Body of pancreas (tissue), 4 donors: ENCODE data around the gene CHCHD3. TPM values are rescaled to one million over a fixed set of nuclear protein-coding genes. Genes with fewer than 3 reads are reported as not detected.

Experiments
- ATAC-seq: fragments of 150-250 bp; one replicate; pipeline ENCODE4 v1.9.1; 2016
- DNase-seq, 4 donors: peaks; one replicate each; pipeline ENCODE4 v3.0.0-alpha.2; 2019
- H3K27ac ChIP-seq, 4 donors: fragments of 200-600 bp; sonication (generic); 1 replicate in 3 of 4; 2 replicates in 1 of 4; pipeline versions ENCODE4 v1.5.1 to v1.6.1; 2016 to 2019; ENCODE audit warnings: mild to moderate bottlenecking in 1 of 4, mixed read lengths in 1 of 4, moderate library complexity in 1 of 4
- H3K27me3 ChIP-seq, 2 donors: fragments of 200-600 bp; sonication (generic); one replicate each; pipeline ENCODE4 v1.6.0; 2016; ENCODE audit warnings: mild to moderate bottlenecking in 1 of 2
- H3K36me3 ChIP-seq, 2 donors: fragments of 200-600 bp; sonication (generic); replicated peaks in 1 of 2; 2 replicates each; pipeline ENCODE4 v1.5.1; 2016; ENCODE audit warnings: low read depth in 2 of 2; ENCODE audit not compliant: insufficient read depth in 1 of 2
- H3K4me1 ChIP-seq: fragments of 200-600 bp; sonication (generic); one replicate; pipeline ENCODE4 v1.6.0; 2016
- H3K4me3 ChIP-seq, 2 donors: fragments of 200-600 bp; sonication (generic); 1 replicate in 1 of 2; 2 replicates in 1 of 2; pipeline ENCODE4 v1.5.1; 2016 to 2019
- H3K9me3 ChIP-seq, 3 donors: fragments of 200-600 bp; sonication (generic); 1 replicate in 2 of 3; 2 replicates in 1 of 3; pipeline ENCODE4 v1.5.1; 2016
- POLR2A ChIP-seq, 3 donors: fragments of 450-650 bp; IDR thresholded peaks; one replicate each; pipeline ENCODE4 v1.6.1; 2016; ENCODE audit warnings: antibody characterized with exemption in 3 of 3, mild to moderate bottlenecking in 2 of 3
- WGBS, 2 donors: methylation state at CpG; one replicate each; pipeline ENCODE4 v1.1.5; 2017; 5-methylcytosine and 5-hydroxymethylcytosine counted together
- intact Hi-C: fragments of 100-400 bp; cut with DNase I; formaldehyde crosslinking; loops from one replicate; pipeline ENCODE4 v1.15.1; 2023
- total RNA-seq, 2 donors: library from RNA; depleted of rRNA; stranded (reverse); fragments of >200 nt; gene quantifications; one replicate each; pipeline ENCODE4 v1.1.0, GENCODE V29; 2016
- TF ChIP-seq, protein P1 (sequence below), 7 experiments: fragments of 450-650 bp in 4 of 7; fragments of 200-600 bp in 3 of 7; sonication (generic) in 3 of 7; IDR thresholded peaks; one replicate each; pipeline ENCODE4 v1.5.1; 2016 to 2019; ENCODE audit warnings: antibody characterized with exemption in 7 of 7

Gene CHCHD3
- total RNA-seq, 2 donors from 2014 or later: 24.4 to 32.6 TPM

DNA sequence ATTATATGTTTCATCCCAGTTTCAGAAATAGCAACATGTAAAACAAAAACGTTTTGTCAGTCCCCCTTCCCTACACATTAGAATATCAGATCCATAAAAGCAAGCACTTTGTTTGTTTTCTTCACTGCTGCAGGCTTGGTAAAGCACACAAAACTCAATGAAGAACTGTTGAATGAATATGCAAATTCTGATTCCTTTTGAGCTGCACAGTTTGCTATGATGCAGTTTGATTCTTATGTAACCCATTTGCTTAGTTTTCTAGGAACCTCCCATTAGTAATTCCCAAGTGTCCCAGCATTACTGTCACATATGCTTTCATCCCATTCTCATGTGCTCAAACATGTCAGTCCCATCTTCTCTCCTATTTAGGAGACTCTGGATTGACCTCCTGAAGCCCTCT, 26.1 kb upstream of the CHCHD3 start:
- H3K27me3 ChIP-seq: no peaks in the 10 kb centered on the region
- no peak for ATAC-seq
- intact Hi-C loops: no loop called here
- H3K4me3 ChIP-seq: no peak overlapping the region
- WGBS, 2 donors: 12 to 26% methylated on average over 1 of the region's 1 CpG
- H3K36me3 ChIP-seq: no peaks in the 10 kb centered on the region
- no peak overlapping the region for H3K27ac ChIP-seq
- DNase-seq: no peak
- no peaks in the 10 kb centered on the region for H3K9me3 ChIP-seq
- no peaks in the 10 kb centered on the region for H3K4me1 ChIP-seq
- TF ChIP-seq POLR2A (IDR thresholded peaks at IDR 0.05): no peak
- TF ChIP-seq, protein P1, sequence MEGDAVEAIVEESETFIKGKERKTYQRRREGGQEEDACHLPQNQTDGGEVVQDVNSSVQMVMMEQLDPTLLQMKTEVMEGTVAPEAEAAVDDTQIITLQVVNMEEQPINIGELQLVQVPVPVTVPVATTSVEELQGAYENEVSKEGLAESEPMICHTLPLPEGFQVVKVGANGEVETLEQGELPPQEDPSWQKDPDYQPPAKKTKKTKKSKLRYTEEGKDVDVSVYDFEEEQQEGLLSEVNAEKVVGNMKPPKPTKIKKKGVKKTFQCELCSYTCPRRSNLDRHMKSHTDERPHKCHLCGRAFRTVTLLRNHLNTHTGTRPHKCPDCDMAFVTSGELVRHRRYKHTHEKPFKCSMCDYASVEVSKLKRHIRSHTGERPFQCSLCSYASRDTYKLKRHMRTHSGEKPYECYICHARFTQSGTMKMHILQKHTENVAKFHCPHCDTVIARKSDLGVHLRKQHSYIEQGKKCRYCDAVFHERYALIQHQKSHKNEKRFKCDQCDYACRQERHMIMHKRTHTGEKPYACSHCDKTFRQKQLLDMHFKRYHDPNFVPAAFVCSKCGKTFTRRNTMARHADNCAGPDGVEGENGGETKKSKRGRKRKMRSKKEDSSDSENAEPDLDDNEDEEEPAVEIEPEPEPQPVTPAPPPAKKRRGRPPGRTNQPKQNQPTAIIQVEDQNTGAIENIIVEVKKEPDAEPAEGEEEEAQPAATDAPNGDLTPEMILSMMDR (IDR thresholded peaks at IDR 0.05): no peak

DNA sequence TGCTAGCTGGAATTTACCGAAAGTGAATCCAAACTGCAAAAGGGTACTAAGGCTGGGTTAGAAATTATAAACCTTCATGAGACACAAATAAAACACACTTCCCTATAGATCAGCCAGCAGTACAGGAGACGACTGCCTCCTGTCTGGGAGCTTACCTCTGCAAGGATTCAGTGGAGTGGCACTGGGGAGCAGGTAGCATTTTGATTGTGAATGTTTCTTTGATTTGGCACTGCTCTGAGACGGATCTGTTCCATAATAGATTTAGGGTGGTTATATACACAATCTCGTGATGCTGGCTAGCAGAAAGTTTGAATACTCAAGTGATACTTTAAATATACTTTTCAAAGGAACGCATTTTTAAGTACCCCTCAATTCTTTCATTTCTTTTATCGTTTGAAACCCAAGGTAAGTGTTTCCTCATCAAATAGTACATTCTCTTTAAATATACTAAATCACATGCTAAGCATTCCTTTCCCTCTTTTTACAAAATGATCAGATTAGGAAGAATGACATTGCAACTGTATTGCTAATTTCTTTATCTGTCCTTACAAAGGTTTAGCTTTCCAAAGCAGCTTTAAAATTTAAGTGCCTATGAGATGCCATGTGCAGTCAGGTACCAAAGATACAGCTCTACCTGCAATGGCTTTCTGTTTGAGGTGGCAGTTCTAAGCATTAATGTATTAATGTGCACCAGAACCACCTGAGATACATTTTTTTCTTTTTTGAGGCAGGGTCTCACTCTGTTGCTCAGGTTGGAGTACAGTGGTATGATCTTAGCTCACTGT, 20.6 kb upstream of the CHCHD3 start:
- TF ChIP-seq, protein P1 (IDR thresholded peaks at IDR 0.05): no peak
- TF ChIP-seq POLR2A (IDR thresholded peaks at IDR 0.05): no peak
- H3K36me3 ChIP-seq: no peaks in the 10 kb centered on the region
- no peaks in the 10 kb centered on the region for H3K9me3 ChIP-seq
- 69 to 74% methylated on average over 6 of the region's 6 CpGs for WGBS, 2 donors
- intact Hi-C loops: no loop called here
- H3K27me3 ChIP-seq: no peaks in the 10 kb centered on the region
- no peak overlapping the region for H3K27ac ChIP-seq
- H3K4me3 ChIP-seq: no peak overlapping the region
- ATAC-seq (no peak), DNase-seq (no peak)
- H3K4me1 ChIP-seq: no peaks in the 10 kb centered on the region

GRCh38 chr7:133099633-133100286, 17.9 kb upstream of the CHCHD3 start:
- DNase-seq (no peak), ATAC-seq (no peak)
- H3K36me3 ChIP-seq: no peaks in the 10 kb centered on the region
- no peaks in the 10 kb centered on the region for H3K27me3 ChIP-seq
- 72 to 77% methylated on average over 2 to 3 of the region's 3 CpGs for WGBS, 2 donors
- no peak overlapping the region for H3K4me3 ChIP-seq
- intact Hi-C loops: no loop called here
- H3K27ac ChIP-seq: no peak overlapping the region
- TF ChIP-seq POLR2A (IDR thresholded peaks at IDR 0.05): no peak
- TF ChIP-seq, protein P1 (IDR thresholded peaks at IDR 0.05): no peak
- no peaks in the 10 kb centered on the region for H3K9me3 ChIP-seq
- H3K4me1 ChIP-seq: no peaks in the 10 kb centered on the region

DNA sequence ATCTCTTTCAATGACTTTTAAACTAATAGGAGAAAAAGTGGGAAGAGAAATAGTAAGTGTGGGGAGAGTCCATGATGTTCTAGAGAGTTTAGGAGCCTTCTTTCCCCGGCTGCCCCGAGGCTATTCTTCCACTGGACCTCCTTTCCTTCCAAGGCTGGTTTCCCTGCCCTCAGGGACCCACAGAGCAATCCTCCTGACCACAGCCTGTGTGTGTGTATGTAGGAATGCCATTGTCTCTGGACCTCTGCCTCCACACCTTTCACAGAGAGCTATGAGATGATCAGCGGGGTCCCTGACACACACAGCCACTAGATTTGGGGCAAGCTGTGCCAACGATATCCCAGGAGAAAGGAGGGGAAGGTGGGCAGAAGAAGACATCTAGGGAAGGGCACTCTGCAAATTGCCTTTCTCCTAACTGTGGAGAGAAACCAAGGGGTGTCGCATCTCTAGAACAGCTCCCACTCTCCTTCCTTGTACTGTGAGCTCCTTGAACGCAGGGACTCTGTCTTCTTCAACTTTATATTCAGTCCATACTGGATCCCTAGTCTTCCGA, 13.3 kb upstream of the CHCHD3 start:
- WGBS, 2 donors: 71 to 75% methylated on average over 7 of the region's 7 CpGs
- no peak for ATAC-seq
- no peaks in the 10 kb centered on the region for H3K9me3 ChIP-seq
- no peak overlapping the region for H3K4me3 ChIP-seq
- H3K4me1 ChIP-seq: no peaks in the 10 kb centered on the region
- DNase-seq: no peak
- no peaks in the 10 kb centered on the region for H3K36me3 ChIP-seq
- H3K27me3 ChIP-seq: no peaks in the 10 kb centered on the region
- no peak overlapping the region for H3K27ac ChIP-seq
- intact Hi-C loops: no loop called here
- no peak for TF ChIP-seq POLR2A (IDR thresholded peaks at IDR 0.05)

GRCh38 chr7:133091943-133092464, 10.1 kb upstream of the CHCHD3 start:
- Histone ChIP-seq H3K9me3 (no peaks in the 10 kb centered on the region), H3K4me3 (no peak overlapping the region), H3K27ac (no peak overlapping the region), H3K36me3 (no peaks in the 10 kb centered on the region), H3K27me3 (no peaks in the 10 kb centered on the region), H3K4me1 (no peaks in the 10 kb centered on the region)
- no peak for TF ChIP-seq POLR2A (IDR thresholded peaks at IDR 0.05)
- TF ChIP-seq, protein P1 (IDR thresholded peaks at IDR 0.05): no peak
- WGBS, 2 donors: 83 to 84% methylated on average over 3 of the region's 3 CpGs
- no peak for DNase-seq
- intact Hi-C loops: no loop called here
- no peak for ATAC-seq
